Activated CD4-positive, alpha-beta T cell treated with anti-CD3 and anti-CD28 coated beads for 36 hours (primary cell): ENCODE measurements around the gene STRA6. TPM values are rescaled to one million over a fixed set of nuclear protein-coding genes. Genes with fewer than 3 reads are reported as not detected.
A peak's percentile ranks its signal among the peaks of the same experiment; 100 is the strongest.
"Not testable (repeated sequence)": the region's sequence is repeated elsewhere in the genome, so short reads cannot be mapped to it uniquely, and the experiment has no call there.

Experiments
- ATAC-seq: fragments of 200-7000 bp; cut with Tn5 transposase; one replicate; pipeline ENCODE4 v1.10.0; 2021; ENCODE audit warnings: mild to moderate bottlenecking, moderate library complexity
- CTCF ChIA-PET: fragments of 350-600 bp; sonication (Branson Sonifier 250); formaldehyde crosslinking; loops from one replicate; lab custom pipeline; 2021; ENCODE audit warnings: antibody characterized with exemption; lab: Charles Lee
- POLR2A ChIA-PET: fragments of 350-600 bp; sonication (Branson Sonifier 250); formaldehyde crosslinking; loops from one replicate; lab custom pipeline; 2021; ENCODE audit warnings: antibody characterized with exemption, inconsistent platforms; lab: Charles Lee
- DNase-seq: peaks from one replicate; pipeline ENCODE4 v3.0.0-alpha.2; 2020
- H3K27ac Mint-ChIP-seq: one replicate; pipeline ENCODE4 v1.8.0; 2021; ENCODE audit warnings: mixed read lengths
- H3K27me3 Mint-ChIP-seq: one replicate; pipeline ENCODE4 v1.8.0; 2021; ENCODE audit warnings: mixed read lengths
- H3K36me3 Mint-ChIP-seq: one replicate; pipeline ENCODE4 v1.8.0; 2021; ENCODE audit warnings: low read depth, mixed read lengths
- H3K4me1 Mint-ChIP-seq: one replicate; pipeline ENCODE4 v1.8.0; 2021; ENCODE audit warnings: mixed read lengths
- H3K4me3 Mint-ChIP-seq: one replicate; pipeline ENCODE4 v1.8.0; 2021; ENCODE audit warnings: mild to moderate bottlenecking, moderate library complexity, mixed read lengths
- H3K9me3 Mint-ChIP-seq: one replicate; pipeline ENCODE4 v1.8.0; 2021; ENCODE audit warnings: low read depth, mixed read lengths
- intact Hi-C, 2 experiments: fragments of 100-400 bp; cut with DNase I in 1 of 2; cut with micrococcal nuclease in 1 of 2; formaldehyde crosslinking; loops; one replicate each; pipeline versions ENCODE4 v1.14.2 to v1.15.1; 2022 to 2024; cut with DNase I, micrococcal nuclease
- total RNA-seq, 2 experiments: library from RNA; stranded (reverse); gene quantifications; one replicate each; pipeline ENCODE4 v1.2.3, GENCODE V29; 2021

STRA6 gene
- total RNA-seq, 2 experiments from 2014 or later, result not detected

DNA sequence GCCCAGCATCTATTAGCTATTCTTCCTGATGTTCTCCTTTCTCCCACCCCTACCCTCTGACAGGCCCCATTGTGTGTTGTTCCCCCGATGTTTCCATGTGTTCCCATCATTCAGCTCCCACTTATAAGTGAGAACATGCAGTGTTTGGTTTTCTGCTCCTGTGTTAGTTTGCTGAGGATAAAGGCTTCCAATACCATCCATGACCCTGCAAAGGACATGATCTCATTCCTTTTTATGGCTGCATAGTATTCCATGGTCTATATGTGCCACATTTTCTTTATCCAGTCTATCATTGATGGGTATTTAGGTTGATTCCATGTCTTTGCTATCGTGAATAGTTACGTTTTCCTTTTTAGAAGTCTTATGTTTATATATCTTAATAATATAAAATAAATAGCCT lies 42.2 kb downstream of the STRA6 start:
- DNase-seq, POLR2A ChIA-PET, H3K9me3 Mint-ChIP-seq, H3K4me3 Mint-ChIP-seq, ATAC-seq, H3K36me3 Mint-ChIP-seq, intact Hi-C loops, H3K27ac Mint-ChIP-seq: not testable (repeated sequence)
- CTCF ChIA-PET, result interaction anchor here (1.8 kb wide), 1 partner anchor 31 kb away, joined by 5 read pairs; no protein-coding TSS in a partner anchor
- H3K27me3 Mint-ChIP-seq, result peaks cover 25% of the 10 kb centered on the region
- H3K4me1 Mint-ChIP-seq, result peaks cover 26% of the 10 kb centered on the region

DNA sequence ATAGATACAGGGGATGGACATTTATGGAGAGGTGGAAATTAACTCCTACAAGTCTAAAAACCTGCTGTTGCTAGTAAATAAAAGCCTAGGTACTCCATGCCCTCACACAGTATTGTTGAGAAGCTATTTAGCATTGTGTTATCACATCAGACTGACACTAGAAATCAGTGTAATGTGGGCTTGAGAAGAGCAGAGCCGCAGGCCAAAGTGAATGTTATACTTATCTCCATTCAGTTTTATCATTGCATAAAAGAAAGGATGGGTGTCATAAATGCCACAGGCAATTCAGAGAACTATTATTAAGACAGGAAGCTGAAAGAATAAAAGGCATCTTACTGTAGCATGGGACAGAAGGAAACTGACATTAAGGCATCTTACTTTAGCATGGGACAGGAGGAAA lies 42.8 kb downstream of the STRA6 start:
- POLR2A ChIA-PET, result no interaction called here

DNA sequence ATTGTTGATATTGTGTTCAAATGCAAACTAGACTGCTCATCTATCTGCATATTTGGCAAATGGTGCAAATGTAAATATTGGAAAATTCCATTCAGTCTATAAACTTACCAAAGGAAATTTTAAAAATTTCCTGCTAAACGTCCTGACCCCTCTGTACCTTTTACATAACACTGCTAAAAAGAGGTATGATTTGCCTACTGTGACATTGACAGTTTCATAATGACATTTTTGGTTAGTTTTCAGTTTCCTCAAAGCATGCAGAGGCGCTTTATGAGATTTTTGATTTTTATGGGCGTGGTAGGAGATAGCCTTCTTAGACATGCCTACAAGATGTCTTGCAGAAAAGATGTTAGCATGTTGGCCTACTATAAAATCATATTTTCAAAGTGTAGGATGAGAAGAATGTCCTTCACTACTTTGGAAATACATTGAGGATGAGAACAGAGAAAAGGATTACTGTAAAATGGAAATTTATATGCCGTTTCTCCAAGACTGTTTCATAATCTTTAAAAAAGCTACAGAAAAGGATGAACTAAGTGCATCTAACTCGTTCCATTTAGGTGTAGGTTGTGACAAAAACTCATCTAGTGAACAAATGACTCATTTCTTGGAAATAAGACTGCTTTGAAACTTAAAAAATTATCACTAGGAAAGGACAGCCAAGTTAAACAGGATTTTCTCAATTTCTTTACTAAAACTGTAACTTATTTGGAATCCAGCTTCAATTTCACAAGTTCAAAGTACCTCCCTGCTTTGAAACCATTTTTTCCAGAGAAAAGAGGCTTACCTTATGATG lies 43.5 kb downstream of the STRA6 start:
- ChIA-PET POLR2A (no interaction called here), CTCF (interaction anchor here (1.0 to 1.8 kb wide), 2 partner anchors 29 to 110 kb away, joined by 3 to 5 read pairs; no protein-coding TSS in a partner anchor)
- intact Hi-C loops, result no loop called here
- H3K27ac Mint-ChIP-seq, result peak overlapping the region; percentile 56
- peaks cover 26% of the 10 kb centered on the region for H3K4me1 Mint-ChIP-seq
- no peak overlapping the region for H3K4me3 Mint-ChIP-seq
- DNase-seq (no peak), ATAC-seq (peak; percentile 70)
- H3K27me3 Mint-ChIP-seq, result peaks cover 21% of the 10 kb centered on the region
- H3K36me3 Mint-ChIP-seq, result no peaks in the 10 kb centered on the region
- no peaks in the 10 kb centered on the region for H3K9me3 Mint-ChIP-seq

More for the DNA sequence above, 42.8 kb downstream of the STRA6 start:
- Mint-ChIP-seq H3K36me3 (no peaks in the 10 kb centered on the region), H3K4me3 (no peak overlapping the region), H3K27me3 (peaks cover 22% of the 10 kb centered on the region), H3K27ac (no peak overlapping the region), H3K9me3 (no peaks in the 10 kb centered on the region), H3K4me1 (peaks cover 26% of the 10 kb centered on the region)
- ATAC-seq (no peak), DNase-seq (no peak)
- intact Hi-C loops, result no loop called here
- CTCF ChIA-PET, result interaction anchor here (1.8 kb wide), 1 partner anchor 30 kb away, joined by 5 read pairs; no protein-coding TSS in a partner anchor

DNA sequence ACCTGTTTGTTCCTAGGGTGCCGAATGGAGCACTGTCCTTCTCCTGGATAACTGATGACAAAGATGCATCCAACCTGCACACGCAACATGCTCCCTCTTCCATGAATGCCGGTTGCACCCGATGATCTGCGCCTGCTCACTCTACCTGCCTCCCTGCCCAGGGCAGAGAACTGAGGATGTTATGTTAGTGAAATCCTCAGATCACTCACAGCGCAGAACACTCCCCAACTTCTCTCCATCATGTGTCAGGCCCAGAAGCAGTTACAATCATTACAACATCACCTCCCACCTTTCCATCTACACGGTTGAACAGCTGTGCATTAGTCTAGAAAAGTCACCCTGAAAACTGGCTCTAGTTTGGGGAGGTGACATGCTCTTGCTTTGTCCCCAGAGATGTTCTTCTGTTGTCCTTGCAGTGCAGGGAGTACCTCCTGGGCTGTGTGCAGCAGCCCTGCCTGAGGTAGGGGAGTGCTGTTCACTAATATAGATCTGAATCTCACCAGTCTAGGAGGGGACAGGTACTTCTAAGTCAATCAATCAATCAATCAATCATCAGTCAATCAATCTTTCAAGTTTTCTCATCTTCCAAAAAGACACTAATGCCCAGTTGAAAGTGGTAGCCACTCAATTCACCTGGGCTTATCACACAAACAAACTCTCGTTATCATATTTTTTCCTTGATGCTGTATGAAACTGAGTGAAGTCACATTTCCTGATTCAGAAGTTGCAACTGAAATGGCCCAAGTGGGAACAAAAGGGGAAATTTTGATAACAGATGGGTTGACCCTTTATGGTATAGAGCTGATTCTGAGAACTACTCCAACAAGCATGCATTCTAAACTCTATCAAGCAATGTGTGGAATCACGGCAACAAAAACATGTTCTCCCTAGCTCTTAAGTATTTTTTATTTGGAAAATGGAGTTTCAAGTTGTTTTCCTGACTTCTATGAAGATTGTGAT lies 44.4 kb downstream of the STRA6 start:
- Mint-ChIP-seq H3K27me3 (peaks cover 21% of the 10 kb centered on the region), H3K4me3 (no peak overlapping the region), H3K4me1 (peaks cover 26% of the 10 kb centered on the region), H3K9me3 (no peaks in the 10 kb centered on the region), H3K36me3 (no peaks in the 10 kb centered on the region), H3K27ac (no peak overlapping the region)
- DNase-seq (no peak), ATAC-seq (no peak)
- ChIA-PET POLR2A (no interaction called here), CTCF (interaction anchor here (0.8 to 1.0 kb wide), 3 partner anchors 29 to 223 kb away, joined by 3 to 4 read pairs (median 3); no protein-coding TSS in a partner anchor)
- intact Hi-C loops, result no loop called here

DNA sequence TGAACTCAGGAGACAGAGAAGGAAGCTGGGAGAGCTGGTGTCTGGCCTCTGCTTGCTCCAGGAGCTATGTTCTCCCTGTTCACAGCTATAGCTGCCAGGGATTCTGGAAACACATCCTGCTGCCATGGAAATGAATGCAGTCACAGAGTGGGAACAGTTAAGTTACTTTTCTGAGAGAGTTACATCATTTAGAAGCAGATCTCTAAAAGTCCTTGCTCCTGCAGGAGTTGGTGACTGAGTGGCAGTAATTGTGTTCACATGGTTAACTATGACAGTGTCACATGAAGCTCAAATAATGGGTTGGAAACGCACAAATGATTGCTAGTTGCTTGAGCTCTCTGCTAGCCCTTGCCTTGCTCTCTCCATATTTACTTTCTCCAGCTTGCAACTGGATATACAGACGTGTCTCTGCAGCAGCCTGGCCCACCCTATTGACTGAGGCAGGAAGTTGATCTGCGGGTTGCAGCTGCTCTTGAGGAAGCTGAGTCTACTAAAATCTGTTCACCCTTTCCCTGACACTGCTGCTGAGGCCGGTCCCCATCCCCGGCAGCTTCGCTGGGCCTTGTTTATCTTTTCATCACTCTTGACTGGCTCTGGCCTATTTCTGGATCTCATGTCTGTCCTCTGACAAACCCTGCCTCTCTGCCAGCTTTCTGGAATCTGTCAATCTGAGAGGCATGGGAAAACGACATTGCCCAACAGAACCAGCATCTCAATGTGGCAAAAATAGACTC lies 45.7 kb downstream of the STRA6 start:
- ATAC-seq (peak; percentile 16), DNase-seq (no peak)
- H3K36me3 Mint-ChIP-seq, result no peaks in the 10 kb centered on the region
- H3K27ac Mint-ChIP-seq, result no peak overlapping the region
- H3K27me3 Mint-ChIP-seq, result peaks cover 20% of the 10 kb centered on the region
- intact Hi-C loops, result no loop called here
- H3K4me1 Mint-ChIP-seq, result peaks cover 26% of the 10 kb centered on the region
- no peak overlapping the region for H3K4me3 Mint-ChIP-seq
- no peaks in the 10 kb centered on the region for H3K9me3 Mint-ChIP-seq
- ChIA-PET POLR2A (no interaction called here), CTCF (interaction anchor here (1.0 kb wide), 2 partner anchors 28 to 150 kb away, joined by 3 to 4 read pairs; no protein-coding TSS in a partner anchor)

DNA sequence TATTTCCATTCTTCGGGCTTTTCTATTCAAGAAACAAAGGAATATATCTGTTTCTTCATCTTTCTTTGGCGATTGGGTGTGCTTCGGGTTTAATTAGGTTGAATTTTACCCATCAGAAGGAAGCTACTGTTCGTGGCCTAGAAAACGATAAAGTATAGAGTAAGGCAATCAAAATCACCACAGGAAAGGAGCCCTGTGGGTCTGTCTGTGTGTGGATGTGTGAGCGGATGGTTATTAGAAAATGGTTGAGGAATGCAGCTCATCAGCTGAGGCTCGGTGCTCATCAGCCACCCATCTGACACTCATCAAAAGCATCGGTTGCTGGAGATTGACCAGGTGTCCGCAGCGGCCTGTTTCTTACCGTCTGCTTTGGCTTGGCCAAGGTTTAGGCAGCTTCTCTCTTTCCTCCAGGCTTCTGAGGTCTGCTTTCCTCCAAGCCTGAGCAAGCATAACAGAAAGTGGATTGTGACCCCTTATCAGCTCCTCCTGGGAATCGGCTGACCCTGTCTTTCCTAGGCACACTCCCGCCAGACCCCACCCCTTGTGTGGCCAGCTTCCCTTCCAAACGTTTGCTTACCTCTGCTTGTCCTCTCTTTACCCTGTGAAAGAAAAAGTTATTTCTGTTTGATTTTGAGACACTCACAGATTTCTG lies 46.7 kb downstream of the STRA6 start:
- POLR2A ChIA-PET, result no interaction called here
- CTCF ChIA-PET, result interaction anchor here (0.5 to 1.0 kb wide), 2 partner anchors 151 to 919 kb away, joined by 3 to 4 read pairs; no protein-coding TSS in a partner anchor
- no peak for ATAC-seq
- H3K36me3 Mint-ChIP-seq, result no peaks in the 10 kb centered on the region
- peaks cover 26% of the 10 kb centered on the region for H3K4me1 Mint-ChIP-seq
- no peak overlapping the region for H3K27ac Mint-ChIP-seq
- no peak for DNase-seq
- intact Hi-C loops, result no loop called here
- H3K9me3 Mint-ChIP-seq, result no peaks in the 10 kb centered on the region
- peaks cover 22% of the 10 kb centered on the region for H3K27me3 Mint-ChIP-seq
- no peak overlapping the region for H3K4me3 Mint-ChIP-seq

DNA sequence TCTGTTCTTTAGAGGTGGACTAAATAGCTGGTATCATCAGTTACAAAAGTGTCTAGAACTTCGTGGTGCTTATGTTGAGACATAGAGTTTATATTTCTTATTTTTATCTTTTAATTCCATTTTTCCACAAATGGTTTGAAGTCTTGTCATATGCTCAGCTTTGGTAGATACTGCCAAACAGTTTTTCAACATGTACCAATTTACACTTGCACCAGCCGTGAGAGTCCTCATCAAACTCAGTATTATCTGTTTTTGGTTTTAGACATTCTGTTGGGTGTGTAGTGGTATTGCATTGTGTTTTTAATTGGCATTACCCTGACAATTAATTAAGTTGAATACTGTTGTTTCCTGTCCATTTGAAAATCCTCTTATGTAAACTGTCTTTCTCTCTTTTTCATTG lies 55.5 kb downstream of the STRA6 start:
- no peak overlapping the region for H3K27ac Mint-ChIP-seq
- no peak for ATAC-seq
- H3K9me3 Mint-ChIP-seq, result no peaks in the 10 kb centered on the region
- ChIA-PET CTCF (interaction anchor here (1.0 kb wide), 1 partner anchor 81 kb away, joined by 3 read pairs; no protein-coding TSS in a partner anchor), POLR2A (no interaction called here)
- no peaks in the 10 kb centered on the region for H3K4me1 Mint-ChIP-seq
- no peak overlapping the region for H3K4me3 Mint-ChIP-seq
- H3K36me3 Mint-ChIP-seq, result no peaks in the 10 kb centered on the region
- DNase-seq, result no peak
- H3K27me3 Mint-ChIP-seq, result peaks cover 41% of the 10 kb centered on the region
- intact Hi-C loops, result no loop called here

DNA sequence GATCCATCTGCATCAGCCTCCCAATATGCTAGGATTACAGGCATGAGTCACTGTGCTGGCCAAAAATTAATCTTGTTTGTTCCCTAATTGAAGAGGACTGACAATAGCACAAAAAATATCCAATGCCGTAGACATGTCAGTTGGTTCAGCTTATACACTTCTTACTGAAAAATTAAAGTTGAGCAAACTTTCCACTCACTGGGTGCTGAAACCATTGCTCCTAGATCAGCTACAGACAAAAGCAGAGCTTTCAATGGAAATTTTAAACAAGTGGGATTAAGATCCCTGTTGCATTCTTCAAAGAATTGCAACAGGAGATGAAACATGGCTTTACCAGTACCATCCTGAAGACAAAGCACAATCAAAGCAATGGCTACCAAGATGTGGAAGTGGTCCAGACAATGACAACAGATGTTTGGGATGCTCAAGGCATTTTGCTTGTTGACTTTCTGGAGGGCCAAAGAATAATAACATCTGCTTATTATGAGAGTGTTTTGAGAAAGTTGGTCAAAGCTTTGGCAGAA lies 56.2 kb downstream of the STRA6 start:
- H3K27ac Mint-ChIP-seq, result no peak overlapping the region
- ChIA-PET POLR2A (no interaction called here), CTCF (interaction anchor here (1.0 kb wide), 1 partner anchor 173 kb away, joined by 3 read pairs; no protein-coding TSS in a partner anchor)
- intact Hi-C loops, result no loop called here
- ATAC-seq, result no peak
- H3K27me3 Mint-ChIP-seq, result peaks cover 37% of the 10 kb centered on the region
- no peak for DNase-seq
- no peaks in the 10 kb centered on the region for H3K4me1 Mint-ChIP-seq
- no peak overlapping the region for H3K4me3 Mint-ChIP-seq
- no peaks in the 10 kb centered on the region for H3K9me3 Mint-ChIP-seq
- H3K36me3 Mint-ChIP-seq, result no peaks in the 10 kb centered on the region

DNA sequence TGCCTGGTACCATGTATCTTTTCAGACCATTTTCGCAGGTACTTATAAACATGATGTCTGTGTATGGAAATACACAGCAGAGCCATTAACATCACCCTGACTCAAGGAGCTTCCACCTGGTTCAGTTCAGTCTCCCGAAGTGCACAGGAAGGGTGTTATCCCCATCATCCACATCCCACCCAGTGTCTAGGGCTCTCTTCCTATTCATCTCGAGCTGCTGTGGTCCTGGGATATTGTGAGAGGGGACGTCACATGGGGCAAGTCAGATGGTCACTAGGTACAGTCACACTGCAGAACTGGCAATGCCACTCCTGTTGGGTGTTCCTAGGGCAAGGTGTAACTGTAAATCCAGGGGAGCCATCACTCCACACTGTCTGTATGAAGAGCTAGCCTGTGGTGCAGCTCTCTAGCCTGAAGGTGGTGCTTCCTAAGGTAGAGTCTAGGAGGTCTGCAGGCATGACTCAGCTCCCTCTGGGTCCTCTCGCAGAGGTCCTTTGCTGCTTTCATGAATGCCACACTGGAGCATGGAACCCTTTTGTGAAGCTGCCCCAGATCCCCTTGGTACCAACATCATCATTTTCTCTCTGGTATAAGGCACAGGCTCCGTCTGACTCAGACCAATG lies 58.3 kb downstream of the STRA6 start:
- Mint-ChIP-seq H3K27ac (no peak overlapping the region), H3K36me3 (no peaks in the 10 kb centered on the region), H3K4me3 (no peak overlapping the region), H3K4me1 (no peaks in the 10 kb centered on the region), H3K9me3 (no peaks in the 10 kb centered on the region), H3K27me3 (peaks cover 44% of the 10 kb centered on the region)
- POLR2A ChIA-PET, result no interaction called here
- ATAC-seq (no peak), DNase-seq (no peak)
- intact Hi-C loops, result loop anchor here in 1 of 2 experiments (5.0 kb wide), 1 partner anchor 1398 kb away; no protein-coding TSS in a partner anchor
- CTCF ChIA-PET, result interaction anchor here (1.0 to 1.7 kb wide), 2 partner anchors 21 to 177 kb away, joined by 3 to 4 read pairs; no protein-coding TSS in a partner anchor

DNA sequence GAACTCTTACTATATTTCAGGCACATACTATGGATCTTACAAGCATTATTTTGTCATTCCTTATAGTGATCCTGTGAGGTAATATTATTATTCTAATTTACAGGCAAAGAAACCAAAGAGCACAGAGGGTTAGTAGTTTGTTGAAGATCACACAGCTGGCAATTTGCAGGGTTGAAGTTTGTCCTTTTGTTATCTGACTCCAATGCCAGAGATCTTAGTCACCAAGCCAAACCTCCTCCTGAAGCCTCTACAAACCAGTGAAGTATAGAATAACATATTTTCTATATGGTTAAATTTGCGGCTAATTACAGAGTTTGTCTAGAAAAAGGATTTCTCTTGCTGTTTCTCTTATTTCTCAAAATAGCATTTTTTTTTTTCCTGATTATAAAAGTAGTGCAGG lies 61.0 kb downstream of the STRA6 start:
- Mint-ChIP-seq H3K27ac (no peak overlapping the region), H3K36me3 (no peaks in the 10 kb centered on the region), H3K9me3 (no peaks in the 10 kb centered on the region), H3K4me3 (no peak overlapping the region), H3K4me1 (peaks cover 5% of the 10 kb centered on the region), H3K27me3 (peaks cover 51% of the 10 kb centered on the region)
- DNase-seq (no peak), ATAC-seq (no peak)
- intact Hi-C loops, result loop anchor here in 1 of 2 experiments (5.0 kb wide), 1 partner anchor 1401 kb away; no protein-coding TSS in a partner anchor
- ChIA-PET POLR2A (no interaction called here), CTCF (interaction anchor here (1.3 kb wide), 1 partner anchor 12 kb away, joined by 3 read pairs; no protein-coding TSS in a partner anchor)
